GM19395 (cell line): ENCODE results near the gene NAA35.
"Not testable (repeated sequence)": the region's sequence is repeated elsewhere in the genome, so short reads cannot be mapped to it uniquely, and the experiment has no call there.

ENCODE experiments used
- ATAC-seq: cut with Tn5 transposase; IDR thresholded peaks from one replicate; pipeline ENCODE4 v1.9.1; 2021; ENCODE audit warnings: mild to moderate bottlenecking, moderate library complexity; ENCODE audit not compliant: unreplicated experiment

Gene NAA35

GRCh38 chr9:85943757-85944430, 2.9 kb downstream of the NAA35 start:
- no peak for ATAC-seq

GRCh38 chr9:85944672-85945071, 3.7 kb downstream of the NAA35 start:
- ATAC-seq: no peak

- no peak for ATAC-seq
Measured at GRCh38 chr9:85949586-85950335, 8.8 kb downstream of the NAA35 start.

GRCh38 chr9:85959955-85960354, 19.0 kb downstream of the NAA35 start:
- no peak for ATAC-seq

GRCh38 chr9:85960688-85961093, 19.7 kb downstream of the NAA35 start:
- no peak for ATAC-seq

- no peak for ATAC-seq
Measured at GRCh38 chr9:85964526-85964925, 23.6 kb downstream of the NAA35 start.

GRCh38 chr9:85964949-85965348, 24.0 kb downstream of the NAA35 start:
- ATAC-seq: no peak

- no peak for ATAC-seq
Measured at GRCh38 chr9:85969727-85970126, 28.8 kb downstream of the NAA35 start.

GRCh38 chr9:85971731-85972130, 30.8 kb downstream of the NAA35 start:
- ATAC-seq: no peak

- ATAC-seq: no peak
Measured at GRCh38 chr9:85973238-85973637, 32.3 kb downstream of the NAA35 start.

GRCh38 chr9:85974055-85974547, 33.2 kb downstream of the NAA35 start:
- ATAC-seq: not testable (repeated sequence)

- no peak for ATAC-seq
Measured at GRCh38 chr9:85978496-85978895, 37.5 kb downstream of the NAA35 start.

GRCh38 chr9:85981369-85981768, 40.4 kb downstream of the NAA35 start:
- no peak for ATAC-seq

- ATAC-seq: no peak
Measured at GRCh38 chr9:85984457-85984856, 43.5 kb downstream of the NAA35 start.

GRCh38 chr9:85987236-85987635, 46.3 kb downstream of the NAA35 start:
- ATAC-seq: no peak

- ATAC-seq: no peak
Measured at GRCh38 chr9:85994191-85994590, 53.2 kb downstream of the NAA35 start.

- no peak for ATAC-seq
Measured at GRCh38 chr9:85995097-85995496, 54.2 kb downstream of the NAA35 start.

- no peak for ATAC-seq
Measured at GRCh38 chr9:85995599-85995998, 54.7 kb downstream of the NAA35 start.

- no peak for ATAC-seq
Measured at GRCh38 chr9:86005253-86005775, 64.4 kb downstream of the NAA35 start.

- ATAC-seq: no peak
Measured at GRCh38 chr9:86009133-86009532, 68.2 kb downstream of the NAA35 start.

GRCh38 chr9:86020731-86021130, 79.8 kb downstream of the NAA35 start:
- no peak for ATAC-seq

GRCh38 chr9:86021166-86021565, 80.2 kb downstream of the NAA35 start:
- no peak for ATAC-seq
